Liver (tissue), 9 donors: ENCODE results near the gene SMIM29. TPM values are rescaled to one million over a fixed set of nuclear protein-coding genes. Genes with fewer than 3 reads are reported as not detected.

Source experiments
- DNase-seq: peaks from one replicate; pipeline ENCODE4 v3.0.0-alpha.2; 2017; ENCODE audit warnings: low spot score
- H3K27ac ChIP-seq, 2 donors: one replicate each; pipeline ENCODE4 v1.7.0; 2013; ENCODE audit warnings: inconsistent platforms in 2 of 2, low read length in 2 of 2, control low read depth in 1 of 2, low read depth in 1 of 2, mild to moderate bottlenecking in 1 of 2
- H3K27me3 ChIP-seq, 4 donors: one replicate each; pipeline versions ENCODE4 v1.6.1 to v1.7.0; 2013; ENCODE audit warnings: low read length in 3 of 4, inconsistent platforms in 1 of 4, mild to moderate bottlenecking in 1 of 4, moderate library complexity in 1 of 4; ENCODE audit not compliant: control insufficient read depth in 4 of 4, insufficient read depth in 4 of 4
- H3K36me3 ChIP-seq, 4 donors: one replicate each; pipeline versions ENCODE4 v1.6.1 to v1.7.0; 2013; ENCODE audit warnings: low read length in 3 of 4, mild to moderate bottlenecking in 3 of 4, low read depth in 1 of 4, moderate library complexity in 1 of 4; ENCODE audit not compliant: control insufficient read depth in 4 of 4, insufficient read depth in 3 of 4
- H3K4me1 ChIP-seq, 4 donors: one replicate each; pipeline versions ENCODE4 v1.6.1 to v1.7.0; 2013; ENCODE audit warnings: low read length in 3 of 4, mild to moderate bottlenecking in 3 of 4, moderate library complexity in 1 of 4; ENCODE audit not compliant: control insufficient read depth in 4 of 4, insufficient read depth in 4 of 4
- H3K4me3 ChIP-seq, 3 donors: one replicate each; pipeline versions ENCODE4 v1.6.1 to v1.7.0; 2013; ENCODE audit warnings: low read length in 3 of 3, control low read depth in 1 of 3, low read depth in 1 of 3, mild to moderate bottlenecking in 1 of 3
- H3K9ac ChIP-seq, 2 donors: one replicate each; pipeline ENCODE4 v1.7.0; 2013; ENCODE audit warnings: low read length in 2 of 2, mild to moderate bottlenecking in 2 of 2, moderate library complexity in 2 of 2, control low read depth in 1 of 2, low read depth in 1 of 2
- H3K9me3 ChIP-seq, 4 donors: one replicate each; pipeline versions ENCODE4 v1.6.1 to v1.7.0; 2013; ENCODE audit warnings: low read length in 3 of 4; ENCODE audit not compliant: control insufficient read depth in 4 of 4
- CTCF ChIP-seq: fragments of 150-350 bp; IDR thresholded peaks from 2 replicates; pipeline ENCODE4 v1.5.1; 2017; ENCODE audit warnings: improper control_type of control experiment, low read depth, low read length; ENCODE audit not compliant: missing input control
- EGR1 ChIP-seq, 2 donors: IDR thresholded peaks; 2 replicates each; pipeline ENCODE4 v1.6.1; 2016 to 2018; ENCODE audit warnings: antibody characterized with exemption in 2 of 2, low read depth in 2 of 2
- FOXA1 ChIP-seq: IDR thresholded peaks from 2 replicates; pipeline ENCODE4 v1.6.1; 2016; ENCODE audit warnings: antibody characterized with exemption
- FOXA2 ChIP-seq: IDR thresholded peaks from 2 replicates; pipeline ENCODE4 v1.6.1; 2016; ENCODE audit warnings: antibody characterized with exemption
- GABPA ChIP-seq, 2 donors: IDR thresholded peaks in 1 of 2; conservative IDR thresholded peaks in 1 of 2; 2 replicates each; pipeline ENCODE4 v1.6.1; 2016; ENCODE audit warnings: antibody characterized with exemption in 2 of 2, mild to moderate bottlenecking in 1 of 2, moderate library complexity in 1 of 2
- HNF4A ChIP-seq, 2 donors: conservative IDR thresholded peaks; 2 replicates each; pipeline ENCODE4 v1.6.1; 2016; ENCODE audit warnings: antibody characterized with exemption in 2 of 2, mild to moderate bottlenecking in 2 of 2
- HNF4G ChIP-seq: IDR thresholded peaks from 2 replicates; pipeline ENCODE4 v1.6.1; 2016; ENCODE audit warnings: antibody characterized with exemption
- JUND ChIP-seq, 2 donors: IDR thresholded peaks; 2 replicates each; pipeline ENCODE4 v1.6.1; 2016; ENCODE audit warnings: antibody characterized with exemption in 2 of 2
- NR2F2 ChIP-seq: IDR thresholded peaks from 2 replicates; pipeline ENCODE4 v1.6.1; 2016; ENCODE audit warnings: antibody characterized with exemption
- RAD21 ChIP-seq, 2 donors: IDR thresholded peaks; 2 replicates each; pipeline ENCODE4 v1.6.1; 2016; ENCODE audit warnings: antibody characterized with exemption in 2 of 2, mild to moderate bottlenecking in 2 of 2
- RXRA ChIP-seq, 2 donors: IDR thresholded peaks; 2 replicates each; pipeline ENCODE4 v1.6.1; 2017 to 2018; ENCODE audit warnings: antibody characterized with exemption in 2 of 2, mild to moderate bottlenecking in 1 of 2
- SP1 ChIP-seq: IDR thresholded peaks from 2 replicates; pipeline ENCODE4 v1.6.1; 2018; ENCODE audit warnings: antibody characterized with exemption, mild to moderate bottlenecking
- TAF1 ChIP-seq: conservative IDR thresholded peaks from 2 replicates; pipeline ENCODE4 v1.6.1; 2016; ENCODE audit warnings: antibody characterized with exemption, mild to moderate bottlenecking
- YY1 ChIP-seq: IDR thresholded peaks from 2 replicates; pipeline ENCODE4 v1.6.1; 2016; ENCODE audit warnings: antibody characterized with exemption, mild to moderate bottlenecking
- ZBTB33 ChIP-seq: IDR thresholded peaks from 2 replicates; pipeline ENCODE4 v1.6.1; 2016; ENCODE audit warnings: antibody characterized with exemption
- WGBS: extraction: QIAGEN DNeasy Blood & Tissue Kit; methylation state at CpG from one replicate; pipeline ENCODE4 v1.1.7; 2013; 5-methylcytosine and 5-hydroxymethylcytosine counted together
- polyA plus RNA-seq, 2 donors: library from polyadenylated mRNA; stranded (reverse) in 1 of 2; unstranded in 1 of 2; fragments of 200-250 nt in 1 of 2; fragments of >200 nt in 1 of 2; fragmentation: Nextera tagmentation in 1 of 2; extraction: Ambion mirVana in 1 of 2; gene quantifications; one replicate each; pipeline versions ENCODE4 v1.2.1 to v1.2.3, GENCODE V29; 2013 to 2015
- total RNA-seq, 2 donors: library from RNA; depleted of rRNA; stranded (reverse); fragments of >200 nt; gene quantifications; one replicate each; pipeline ENCODE4 v1.2.3, GENCODE V29; 2014
- TF ChIP-seq, protein P1 (sequence below): IDR thresholded peaks from 2 replicates; pipeline ENCODE4 v1.6.1; 2016; ENCODE audit warnings: antibody characterized with exemption
- TF ChIP-seq, protein P2 (sequence below): IDR thresholded peaks from 2 replicates; pipeline ENCODE4 v1.6.1; 2016; ENCODE audit warnings: antibody characterized with exemption, mild to moderate bottlenecking
- donor health status: healthy.
- donor health status: healthy.
- donor health status: healthy.
- donor health status: healthy.
- donor health status: healthy.

The SMIM29 gene
- total and polyA plus RNA-seq, 4 donors = 2.4 to 11.3 (median 6.7) TPM

- peaks cover 0 to 7% (median under 1%) of the 10 kb centered on the region in 4 donors for H3K36me3 ChIP-seq
- H3K4me3 ChIP-seq = no peak overlapping the region
- H3K9me3 ChIP-seq = no peaks in the 10 kb centered on the region
- 87% methylated on average over 6 of the region's 6 CpGs for WGBS
- H3K27me3 ChIP-seq = no peaks in the 10 kb centered on the region
- peaks cover 0 to 5% (median 3%) of the 10 kb centered on the region in 4 donors for H3K4me1 ChIP-seq
- no peak for DNase-seq
- no peak overlapping the region for H3K27ac ChIP-seq
- H3K9ac ChIP-seq = no peak overlapping the region
- TF ChIP-seq ZBTB33 (no peak), RAD21 (IDR thresholded peaks at IDR 0.05) (no peak), YY1 (no peak), TAF1 (no peak), CTCF (no peak), FOXA1 (no peak), NR2F2 (no peak), GABPA (IDR thresholded peaks at IDR 0.05 in 1 of 2, conservative IDR thresholded peaks at IDR 0.05 in 1 of 2) (no peak)
Observed at GRCh38 chr6:34281702-34282334, 33.0 kb upstream of the SMIM29 start.

DNA sequence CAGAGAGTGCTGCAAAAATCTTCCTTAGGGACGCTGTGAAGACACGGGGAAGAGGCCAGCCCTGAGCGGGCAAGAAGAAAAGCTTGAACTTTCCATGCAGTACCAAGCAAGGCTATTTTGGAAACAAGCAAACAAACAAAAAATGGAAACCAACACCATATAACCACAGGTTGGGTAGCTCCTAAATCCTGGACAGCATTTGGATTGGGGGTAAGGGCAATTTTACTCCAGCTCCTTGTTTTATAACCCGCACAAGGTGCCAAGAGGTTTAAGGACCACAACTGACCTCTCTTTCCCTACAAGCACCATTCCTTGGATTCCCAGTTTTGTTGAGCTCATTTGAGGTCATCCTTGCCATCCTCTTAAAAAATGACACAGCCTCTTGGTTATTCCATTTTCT is 31.4 kb upstream of the SMIM29 start:
- TF ChIP-seq RAD21 (IDR thresholded peaks at IDR 0.05) (no peak), JUND (IDR thresholded peaks at IDR 0.05) (no peak), TAF1 (no peak), HNF4A (conservative IDR thresholded peaks at IDR 0.05) (no peak), FOXA1 (no peak), GABPA (IDR thresholded peaks at IDR 0.05 in 1 of 2, conservative IDR thresholded peaks at IDR 0.05 in 1 of 2) (no peak), ZBTB33 (no peak), NR2F2 (no peak), SP1 (no peak), YY1 (no peak), EGR1 (IDR thresholded peaks at IDR 0.05; ENCODE audit: low read depth in 2 of 2) (no peak), FOXA2 (no peak), HNF4G (no peak), RXRA (IDR thresholded peaks at IDR 0.05) (no peak), CTCF (no peak)
- TF ChIP-seq, protein P1, sequence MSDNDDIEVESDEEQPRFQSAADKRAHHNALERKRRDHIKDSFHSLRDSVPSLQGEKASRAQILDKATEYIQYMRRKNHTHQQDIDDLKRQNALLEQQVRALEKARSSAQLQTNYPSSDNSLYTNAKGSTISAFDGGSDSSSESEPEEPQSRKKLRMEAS = no peak
- TF ChIP-seq, protein P2, sequence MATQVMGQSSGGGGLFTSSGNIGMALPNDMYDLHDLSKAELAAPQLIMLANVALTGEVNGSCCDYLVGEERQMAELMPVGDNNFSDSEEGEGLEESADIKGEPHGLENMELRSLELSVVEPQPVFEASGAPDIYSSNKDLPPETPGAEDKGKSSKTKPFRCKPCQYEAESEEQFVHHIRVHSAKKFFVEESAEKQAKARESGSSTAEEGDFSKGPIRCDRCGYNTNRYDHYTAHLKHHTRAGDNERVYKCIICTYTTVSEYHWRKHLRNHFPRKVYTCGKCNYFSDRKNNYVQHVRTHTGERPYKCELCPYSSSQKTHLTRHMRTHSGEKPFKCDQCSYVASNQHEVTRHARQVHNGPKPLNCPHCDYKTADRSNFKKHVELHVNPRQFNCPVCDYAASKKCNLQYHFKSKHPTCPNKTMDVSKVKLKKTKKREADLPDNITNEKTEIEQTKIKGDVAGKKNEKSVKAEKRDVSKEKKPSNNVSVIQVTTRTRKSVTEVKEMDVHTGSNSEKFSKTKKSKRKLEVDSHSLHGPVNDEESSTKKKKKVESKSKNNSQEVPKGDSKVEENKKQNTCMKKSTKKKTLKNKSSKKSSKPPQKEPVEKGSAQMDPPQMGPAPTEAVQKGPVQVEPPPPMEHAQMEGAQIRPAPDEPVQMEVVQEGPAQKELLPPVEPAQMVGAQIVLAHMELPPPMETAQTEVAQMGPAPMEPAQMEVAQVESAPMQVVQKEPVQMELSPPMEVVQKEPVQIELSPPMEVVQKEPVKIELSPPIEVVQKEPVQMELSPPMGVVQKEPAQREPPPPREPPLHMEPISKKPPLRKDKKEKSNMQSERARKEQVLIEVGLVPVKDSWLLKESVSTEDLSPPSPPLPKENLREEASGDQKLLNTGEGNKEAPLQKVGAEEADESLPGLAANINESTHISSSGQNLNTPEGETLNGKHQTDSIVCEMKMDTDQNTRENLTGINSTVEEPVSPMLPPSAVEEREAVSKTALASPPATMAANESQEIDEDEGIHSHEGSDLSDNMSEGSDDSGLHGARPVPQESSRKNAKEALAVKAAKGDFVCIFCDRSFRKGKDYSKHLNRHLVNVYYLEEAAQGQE = no peak
- no peaks in the 10 kb centered on the region for H3K9me3 ChIP-seq
- DNase-seq = no peak
- H3K9ac ChIP-seq = no peak overlapping the region
- no peak overlapping the region for H3K4me3 ChIP-seq
- H3K4me1 ChIP-seq = peaks cover 4 to 9% (median 6%) of the 10 kb centered on the region in 4 donors
- H3K27me3 ChIP-seq = no peaks in the 10 kb centered on the region
- peaks cover 0 to 7% (median under 1%) of the 10 kb centered on the region in 4 donors for H3K36me3 ChIP-seq
- no peak overlapping the region for H3K27ac ChIP-seq
- WGBS = 94% methylated on average over 4 of the region's 4 CpGs
